Esophagus squamous epithelium (tissue), 4 donors: ENCODE data around the gene EIF3D.

Experiments used
- CTCF ChIP-seq, 6 experiments: fragments of 450-650 bp in 4 of 6; fragments of 200-600 bp in 2 of 6; sonication (generic) in 2 of 6; IDR thresholded peaks; one replicate each; pipeline ENCODE4 v1.5.1; 2016 to 2019; ENCODE audit warnings: antibody characterized with exemption in 6 of 6, mild to moderate bottlenecking in 4 of 6, moderate library complexity in 4 of 6
- POLR2A ChIP-seq, 4 donors: fragments of 450-650 bp; IDR thresholded peaks; one replicate each; pipeline ENCODE4 v1.6.1; 2017; ENCODE audit warnings: antibody characterized with exemption in 4 of 4, mild to moderate bottlenecking in 4 of 4, moderate library complexity in 3 of 4

- no peak for TF ChIP-seq CTCF (IDR thresholded peaks at IDR 0.05)
- no peak for TF ChIP-seq POLR2A (IDR thresholded peaks at IDR 0.05)
Observed at GRCh38 chr22:36467946-36468345, 61.0 kb downstream of the EIF3D start.
